Thyroid gland (tissue), 4 donors: ENCODE results near the gene SEC14L5.

Experiments
- CTCF ChIP-seq, 6 experiments: fragments of 200-600 bp in 3 of 6; fragments of 450-650 bp in 3 of 6; sonication (generic) in 3 of 6; IDR thresholded peaks; one replicate each; pipeline ENCODE4 v1.5.1; 2016 to 2019; ENCODE audit warnings: antibody characterized with exemption in 6 of 6, mild to moderate bottlenecking in 2 of 6, inconsistent platforms in 1 of 6, moderate library complexity in 1 of 6
- POLR2A ChIP-seq, 2 donors: fragments of 450-650 bp; IDR thresholded peaks; one replicate each; pipeline ENCODE4 v1.6.1; 2017; ENCODE audit warnings: antibody characterized with exemption in 2 of 2, mild to moderate bottlenecking in 2 of 2, moderate library complexity in 1 of 2

- no peak for TF ChIP-seq CTCF (IDR thresholded peaks at IDR 0.05)
- peak; percentile 28 to 34 for TF ChIP-seq POLR2A (IDR thresholded peaks at IDR 0.05)
These were observed 75.4 kb downstream of the SEC14L5 start, which contains the start of gene NAGPA for GRCh38 chr16:5033256-5034166.
